Activated T-helper 1 cell treated with Interleukin-2 at 50 U/mL for 16 hours (primary cell): ENCODE measurements around the gene MINDY1.
A peak's percentile ranks its signal among the peaks of the same experiment; 100 is the strongest.

Source experiments
- DNase-seq: peaks from one replicate; pipeline ENCODE4 v3.0.0-alpha.2; 2020; ENCODE audit warnings: low read depth

Gene MINDY1

GRCh38 chr1:150985179-150985825 is 21.4 kb downstream of the MINDY1 start:
- DNase-seq, result no peak

GRCh38 chr1:150981805-150982712 is 24.6 kb downstream of the MINDY1 start, which contains the start of gene ANXA9:
TSS of gene ANXA9 (plus strand) at chr1:150982292. CDS start at chr1:150983106, 814 bp downstream.
- no peak for DNase-seq

GRCh38 chr1:150981177-150981804 is 25.4 kb downstream of the MINDY1 start:
- no peak for DNase-seq

- DNase-seq, result peak; percentile 78
These were observed 27.3 kb downstream of the MINDY1 start for GRCh38 chr1:150979092-150980056.

GRCh38 chr1:150976879-150977694 is 29.6 kb downstream of the MINDY1 start:
- peak; percentile 53 for DNase-seq

- DNase-seq, result no peak
These were observed 30.3 kb downstream of the MINDY1 start for GRCh38 chr1:150976401-150976821.

- DNase-seq, result peak; percentile 77
These were observed 31.9 kb downstream of the MINDY1 start, which contains the start of gene CERS2 for GRCh38 chr1:150974580-150975478. TSS of gene CERS2 (minus strand) at chr1:150974835. CDS start at chr1:150969090, 5,745 bp downstream.

GRCh38 chr1:150973836-150974579 is 32.7 kb downstream of the MINDY1 start:
- DNase-seq, result peak; percentile 9

- no peak for DNase-seq
These were observed 33.4 kb downstream of the MINDY1 start for GRCh38 chr1:150973258-150973835.

- DNase-seq, result no peak
These were observed 34.2 kb downstream of the MINDY1 start for GRCh38 chr1:150972417-150972940.

- DNase-seq, result no peak
These were observed 34.9 kb downstream of the MINDY1 start for GRCh38 chr1:150971583-150972416.

- no peak for DNase-seq
These were observed 35.7 kb downstream of the MINDY1 start for GRCh38 chr1:150970808-150971582.

GRCh38 chr1:150969626-150970025 is 37.1 kb downstream of the MINDY1 start:
- DNase-seq, result no peak

- no peak for DNase-seq
These were observed 38.2 kb downstream of the MINDY1 start for GRCh38 chr1:150968491-150968890.

GRCh38 chr1:150967936-150968335 is 38.8 kb downstream of the MINDY1 start:
- no peak for DNase-seq

GRCh38 chr1:150966011-150966410 is 40.7 kb downstream of the MINDY1 start:
- DNase-seq, result no peak
